Fibroblast of pulmonary artery (primary cell): ENCODE results near the gene NUTM1.
"Not testable (repeated sequence)": the region's sequence is repeated elsewhere in the genome, so short reads cannot be mapped to it uniquely, and the experiment has no call there.

Experiments used
- DNase-seq: peaks from one replicate; pipeline ENCODE4 v3.0.0-alpha.2; 2010; ENCODE audit warnings: low read depth
- H3K4me3 ChIP-seq: replicated peaks from 2 replicates; pipeline ENCODE4 v1.5.1; 2011; ENCODE audit warnings: low read depth, mild to moderate bottlenecking, control low read depth, low read length, moderate library complexity
- TF ChIP-seq, protein P1 (sequence below): IDR thresholded peaks from 2 replicates; pipeline ENCODE4 v1.5.1; 2011; ENCODE audit warnings: mild to moderate bottlenecking, control low read depth, low read length, inconsistent platforms; ENCODE audit errors: missing control alignments

NUTM1 gene

DNA sequence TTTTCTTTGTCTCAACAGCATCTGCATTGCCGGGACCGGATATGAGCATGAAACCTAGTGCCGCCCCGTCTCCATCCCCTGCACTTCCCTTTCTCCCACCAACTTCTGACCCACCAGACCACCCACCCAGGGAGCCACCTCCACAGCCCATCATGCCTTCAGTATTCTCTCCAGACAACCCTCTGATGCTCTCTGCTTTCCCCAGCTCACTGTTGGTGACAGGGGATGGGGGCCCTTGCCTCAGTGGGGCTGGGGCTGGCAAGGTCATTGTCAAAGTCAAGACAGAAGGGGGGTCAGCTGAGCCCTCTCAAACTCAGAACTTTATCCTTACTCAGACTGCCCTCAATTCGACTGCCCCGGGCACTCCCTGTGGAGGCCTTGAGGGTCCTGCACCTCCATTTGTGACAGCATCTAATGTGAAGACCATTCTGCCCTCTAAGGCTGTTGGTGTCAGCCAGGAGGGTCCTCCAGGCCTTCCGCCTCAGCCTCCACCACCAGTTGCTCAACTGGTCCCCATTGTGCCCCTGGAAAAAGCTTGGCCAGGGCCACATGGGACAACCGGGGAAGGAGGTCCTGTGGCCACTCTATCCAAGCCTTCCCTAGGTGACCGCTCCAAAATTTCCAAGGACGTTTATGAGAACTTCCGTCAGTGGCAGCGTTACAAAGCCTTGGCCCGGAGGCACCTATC lies 5.0 kb downstream of the NUTM1 start:
- DNase-seq, result no peak
- H3K4me3 ChIP-seq, result no peak overlapping the region
- TF ChIP-seq, protein P1, sequence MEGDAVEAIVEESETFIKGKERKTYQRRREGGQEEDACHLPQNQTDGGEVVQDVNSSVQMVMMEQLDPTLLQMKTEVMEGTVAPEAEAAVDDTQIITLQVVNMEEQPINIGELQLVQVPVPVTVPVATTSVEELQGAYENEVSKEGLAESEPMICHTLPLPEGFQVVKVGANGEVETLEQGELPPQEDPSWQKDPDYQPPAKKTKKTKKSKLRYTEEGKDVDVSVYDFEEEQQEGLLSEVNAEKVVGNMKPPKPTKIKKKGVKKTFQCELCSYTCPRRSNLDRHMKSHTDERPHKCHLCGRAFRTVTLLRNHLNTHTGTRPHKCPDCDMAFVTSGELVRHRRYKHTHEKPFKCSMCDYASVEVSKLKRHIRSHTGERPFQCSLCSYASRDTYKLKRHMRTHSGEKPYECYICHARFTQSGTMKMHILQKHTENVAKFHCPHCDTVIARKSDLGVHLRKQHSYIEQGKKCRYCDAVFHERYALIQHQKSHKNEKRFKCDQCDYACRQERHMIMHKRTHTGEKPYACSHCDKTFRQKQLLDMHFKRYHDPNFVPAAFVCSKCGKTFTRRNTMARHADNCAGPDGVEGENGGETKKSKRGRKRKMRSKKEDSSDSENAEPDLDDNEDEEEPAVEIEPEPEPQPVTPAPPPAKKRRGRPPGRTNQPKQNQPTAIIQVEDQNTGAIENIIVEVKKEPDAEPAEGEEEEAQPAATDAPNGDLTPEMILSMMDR, result no peak

DNA sequence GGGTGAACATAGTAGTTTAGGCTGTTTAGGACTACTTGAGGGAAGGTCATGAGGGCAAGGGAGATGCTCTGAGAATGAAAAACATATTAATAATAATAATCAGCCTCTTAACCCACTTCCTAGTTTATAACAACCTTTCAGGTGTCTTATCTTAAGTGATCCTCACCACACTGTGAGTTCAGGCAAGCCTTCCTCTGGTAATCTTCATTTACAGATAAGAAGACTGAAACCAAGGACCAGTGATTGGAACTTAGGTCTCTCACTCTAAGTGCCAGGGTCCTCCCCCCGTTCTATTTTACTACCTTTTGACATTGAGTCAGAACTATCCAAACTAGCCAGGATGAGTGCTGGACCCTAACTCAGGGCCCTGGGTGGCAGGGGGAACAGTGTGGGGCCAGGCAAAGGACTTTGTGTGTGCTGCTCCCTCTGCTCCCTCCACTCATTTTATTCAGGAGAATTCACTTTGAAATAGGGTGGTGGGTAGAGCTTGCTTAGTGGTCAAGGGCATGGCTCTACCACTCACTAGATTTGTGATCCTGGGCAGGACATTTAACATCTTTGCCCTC lies 5.7 kb downstream of the NUTM1 start:
- TF ChIP-seq, protein P1, result no peak
- H3K4me3 ChIP-seq, result no peak overlapping the region
- DNase-seq, result no peak

DNA sequence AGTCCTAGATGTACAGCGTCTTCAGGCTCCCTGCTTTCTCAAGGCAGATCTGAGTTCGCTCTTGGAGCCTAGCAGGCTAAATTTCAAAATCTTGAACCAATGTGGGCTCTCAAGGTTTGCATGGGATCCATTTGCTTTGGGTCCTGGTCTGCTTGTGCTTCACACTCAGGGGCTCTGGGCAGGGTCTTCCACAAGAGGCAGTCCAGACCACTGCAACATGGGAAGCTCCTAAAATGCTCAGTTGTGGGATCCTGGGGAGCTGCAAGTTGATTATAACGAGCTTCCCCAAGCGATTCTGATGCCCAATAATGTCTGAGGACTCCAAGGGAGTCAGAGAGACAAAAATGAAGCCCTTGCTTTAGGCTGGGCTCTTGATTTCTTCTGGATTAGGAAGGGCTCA lies 6.7 kb downstream of the NUTM1 start:
- DNase-seq, result no peak
- no peak overlapping the region for H3K4me3 ChIP-seq
- TF ChIP-seq, protein P1, result no peak

DNA sequence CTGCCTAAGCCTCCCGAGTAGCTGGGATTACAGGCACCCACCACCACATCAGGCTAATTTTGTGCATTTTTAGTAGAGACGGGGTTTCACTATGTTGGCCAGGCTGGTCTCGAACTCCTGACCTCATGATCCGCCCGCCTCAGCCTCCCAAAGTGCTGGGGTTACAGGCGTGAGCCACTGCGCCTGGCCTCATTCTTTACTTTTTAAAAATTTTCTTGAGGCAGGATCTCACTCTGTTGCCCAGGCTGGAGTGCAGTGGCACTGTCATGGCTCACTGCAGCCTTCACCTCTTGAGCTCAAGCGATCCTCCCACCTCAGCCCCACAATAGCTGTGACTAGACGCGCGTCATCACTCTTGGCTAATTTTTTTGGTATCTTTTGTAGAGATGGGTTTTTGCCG lies 9.9 kb downstream of the NUTM1 start:
- DNase-seq, H3K4me3 ChIP-seq: not testable (repeated sequence)

DNA sequence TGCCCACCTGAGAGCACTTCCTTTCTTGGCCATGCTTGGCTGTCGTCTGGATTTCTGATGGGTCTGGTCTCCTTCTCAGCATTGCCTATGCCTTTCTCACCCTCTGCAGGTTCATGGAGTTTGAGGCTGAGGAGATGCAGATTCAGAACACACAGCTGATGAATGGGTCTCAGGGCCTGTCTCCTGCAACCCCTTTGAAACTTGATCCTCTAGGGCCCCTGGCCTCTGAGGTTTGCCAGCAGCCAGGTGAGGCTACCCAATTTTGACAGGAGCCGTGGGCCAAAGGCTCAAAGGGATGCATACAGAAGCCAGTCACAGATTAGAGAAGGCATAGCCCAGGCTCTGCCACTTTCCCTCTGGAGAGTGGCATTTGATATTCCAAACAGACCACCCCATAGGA lies 10.5 kb downstream of the NUTM1 start:
- TF ChIP-seq, protein P1, result no peak
- H3K4me3 ChIP-seq, result no peak overlapping the region
- DNase-seq, result no peak

DNA sequence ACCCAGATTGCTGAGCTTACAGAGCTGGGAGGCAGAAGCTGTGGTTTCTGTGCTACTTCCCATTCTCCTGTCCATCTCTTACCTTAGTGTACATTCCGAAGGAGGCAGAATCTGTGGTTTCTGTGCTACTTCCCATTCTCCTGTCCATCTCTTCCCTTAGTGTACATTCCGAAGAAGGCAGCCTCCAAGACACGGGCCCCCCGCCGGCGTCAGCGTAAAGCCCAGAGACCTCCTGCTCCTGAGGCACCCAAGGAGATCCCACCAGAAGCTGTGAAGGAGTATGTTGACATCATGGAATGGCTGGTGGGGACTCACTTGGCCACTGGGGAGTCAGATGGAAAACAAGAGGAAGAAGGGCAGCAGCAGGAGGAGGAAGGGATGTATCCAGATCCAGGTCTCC lies 11.2 kb downstream of the NUTM1 start:
- TF ChIP-seq, protein P1, result no peak
- DNase-seq, result no peak
- H3K4me3 ChIP-seq, result no peak overlapping the region

DNA sequence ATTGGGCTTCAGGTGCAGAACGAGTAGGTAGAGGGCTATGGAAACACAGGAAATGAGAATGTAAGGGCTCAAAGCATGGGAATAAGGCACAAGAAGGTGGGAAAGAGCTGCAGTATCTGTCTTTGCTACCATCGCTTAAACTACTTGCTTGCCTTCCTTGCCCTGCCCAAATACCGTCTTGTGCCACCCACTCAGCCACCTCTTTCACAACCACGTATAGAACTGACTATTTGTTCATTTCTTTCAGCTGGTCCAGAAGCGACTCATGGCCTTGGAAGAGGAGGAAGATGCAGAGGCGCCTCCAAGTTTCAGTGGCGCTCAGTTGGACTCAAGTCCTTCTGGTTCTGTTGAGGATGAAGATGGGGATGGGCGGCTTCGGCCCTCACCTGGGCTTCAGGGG lies 12.1 kb downstream of the NUTM1 start:
- H3K4me3 ChIP-seq, result no peak overlapping the region
- TF ChIP-seq, protein P1, result no peak
- DNase-seq, result no peak
